GM12891 (cell line): ENCODE measurements around the gene HHAT.

ENCODE experiments used
- POLR2A ChIP-seq: IDR thresholded peaks from 2 replicates; pipeline ENCODE4 v1.6.1; 2011; ENCODE audit warnings: low read depth, low read length, control low read depth
- POLR2AphosphoS5 ChIP-seq: IDR thresholded peaks from 2 replicates; pipeline ENCODE4 v1.6.1; 2011; ENCODE audit warnings: low read depth, low read length, control low read depth
- SPI1 ChIP-seq: IDR thresholded peaks from 2 replicates; pipeline ENCODE4 v1.6.1; 2011; ENCODE audit warnings: low read depth, low read length, control low read depth

- TF ChIP-seq POLR2AphosphoS5, result no peak
- TF ChIP-seq SPI1, result no peak
- TF ChIP-seq POLR2A, result no peak
Observed at GRCh38 chr1:210531475-210532222, 202.9 kb downstream of the HHAT start.
